KOPT-K1 (cell line): Measurements from ENCODE around the gene SMTNL2.
"Not testable (repeated sequence)": the region's sequence is repeated elsewhere in the genome, so short reads cannot be mapped to it uniquely, and the experiment has no call there.

Source experiments
- H3K27ac ChIP-seq: fragments of 200-600 bp; sonication (generic); 2 replicates; pipeline ENCODE4 v1.5.1; 2016; ENCODE audit warnings: antibody characterized with exemption, mild to moderate bottlenecking, low read depth, low read length; ENCODE audit not compliant: poor library complexity, severe bottlenecking
- H3K36me3 ChIP-seq: fragments of 200-600 bp; sonication (generic); 2 replicates; pipeline ENCODE4 v1.5.1; 2017; ENCODE audit warnings: antibody characterized with exemption, mild to moderate bottlenecking, low read length, moderate library complexity; ENCODE audit not compliant: insufficient read depth
- H3K9me3 ChIP-seq: fragments of 200-600 bp; sonication (generic); 2 replicates; pipeline ENCODE4 v1.5.1; 2017; ENCODE audit warnings: antibody characterized with exemption, low read length, mild to moderate bottlenecking; ENCODE audit not compliant: insufficient read depth, poor library complexity, severe bottlenecking

SMTNL2 gene

GRCh38 chr17:4633643-4634042 lies 49.3 kb downstream of the SMTNL2 start:
- Histone ChIP-seq H3K27ac (no peak overlapping the region), H3K36me3 (no peaks in the 10 kb centered on the region)

GRCh38 chr17:4634976-4635375 lies 50.6 kb downstream of the SMTNL2 start:
- H3K36me3 ChIP-seq, result no peaks in the 10 kb centered on the region
- no peak overlapping the region for H3K27ac ChIP-seq

More at GRCh38 chr17:4633643-4634042, 49.3 kb downstream of the SMTNL2 start:
- no peaks in the 10 kb centered on the region for H3K9me3 ChIP-seq

GRCh38 chr17:4635823-4636375 lies 51.6 kb downstream of the SMTNL2 start:
- H3K27ac ChIP-seq, result no peak overlapping the region
- H3K9me3 ChIP-seq, result no peaks in the 10 kb centered on the region
- H3K36me3 ChIP-seq, result no peaks in the 10 kb centered on the region

More at GRCh38 chr17:4634976-4635375, 50.6 kb downstream of the SMTNL2 start:
- H3K9me3 ChIP-seq, result no peaks in the 10 kb centered on the region

GRCh38 chr17:4636474-4637100 lies 52.3 kb downstream of the SMTNL2 start:
- Histone ChIP-seq H3K27ac (no peak overlapping the region), H3K9me3 (no peaks in the 10 kb centered on the region), H3K36me3 (no peaks in the 10 kb centered on the region)

GRCh38 chr17:4638766-4639165 lies 54.4 kb downstream of the SMTNL2 start:
- not testable (repeated sequence) for H3K9me3 ChIP-seq, H3K27ac ChIP-seq, H3K36me3 ChIP-seq

GRCh38 chr17:4639301-4640059 lies 55.2 kb downstream of the SMTNL2 start:
- H3K36me3 ChIP-seq, H3K9me3 ChIP-seq, H3K27ac ChIP-seq: not testable (repeated sequence)

GRCh38 chr17:4640569-4641188 lies 56.4 kb downstream of the SMTNL2 start:
- H3K27ac ChIP-seq, H3K9me3 ChIP-seq, H3K36me3 ChIP-seq: not testable (repeated sequence)

GRCh38 chr17:4641297-4642195 lies 57.2 kb downstream of the SMTNL2 start, which contains the start of gene ALOX15:
ALOX15 (minus strand) TSS chr17:4641678; CDS start chr17:4641651, 27 bp downstream.
- H3K27ac ChIP-seq, result no peak within 1 kb of the TSS
- H3K36me3 ChIP-seq, result no peaks in the 10 kb centered on the region
- H3K9me3 ChIP-seq, result no peaks in the 10 kb centered on the region

GRCh38 chr17:4642286-4642685 lies 58.0 kb downstream of the SMTNL2 start:
- Histone ChIP-seq H3K27ac (no peak overlapping the region), H3K9me3 (no peaks in the 10 kb centered on the region), H3K36me3 (no peaks in the 10 kb centered on the region)

DNA sequence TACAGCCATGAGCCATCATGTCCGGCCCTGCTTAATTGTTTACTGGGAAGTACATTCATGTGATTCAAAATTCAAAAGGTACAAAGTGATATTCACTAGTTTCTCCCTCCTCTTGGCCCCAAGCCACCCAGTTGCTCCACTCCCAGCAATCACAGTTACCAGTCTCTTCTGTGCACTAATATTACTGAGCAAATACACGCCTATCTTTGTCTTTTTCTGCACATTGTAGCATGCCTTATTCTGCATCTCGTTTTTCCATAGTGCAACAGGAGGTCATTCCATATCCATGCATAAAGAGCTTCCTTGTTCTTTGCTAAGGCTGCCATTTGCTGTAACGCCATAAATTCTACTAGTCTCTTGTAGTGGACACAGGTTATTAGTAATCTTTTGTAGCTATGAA lies 59.3 kb downstream of the SMTNL2 start:
- Histone ChIP-seq H3K9me3 (no peaks in the 10 kb centered on the region), H3K36me3 (no peaks in the 10 kb centered on the region), H3K27ac (no peak overlapping the region)

DNA sequence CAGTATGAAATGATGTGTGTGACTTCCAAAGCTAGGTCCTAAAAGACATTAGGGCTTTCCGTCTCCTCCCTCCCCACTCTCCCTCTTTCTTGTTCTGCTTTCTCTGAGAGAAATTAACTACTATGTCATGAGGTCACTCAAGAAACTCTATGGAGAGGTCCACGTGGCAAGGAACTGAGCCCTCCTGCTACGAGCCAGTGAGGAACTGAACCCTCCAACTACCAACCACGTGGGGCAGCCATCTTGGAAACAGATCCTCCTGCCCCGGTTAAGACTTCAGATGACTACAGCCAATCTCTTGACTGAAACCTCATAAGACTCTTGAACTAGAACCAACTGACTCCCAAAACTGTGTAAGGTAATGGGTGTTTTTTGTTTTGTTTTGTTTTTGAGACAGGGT lies 61.3 kb downstream of the SMTNL2 start:
- Histone ChIP-seq H3K9me3 (no peaks in the 10 kb centered on the region), H3K27ac (no peak overlapping the region), H3K36me3 (no peaks in the 10 kb centered on the region)

GRCh38 chr17:4648741-4649140 lies 64.4 kb downstream of the SMTNL2 start:
- Histone ChIP-seq H3K9me3 (no peaks in the 10 kb centered on the region), H3K36me3 (no peaks in the 10 kb centered on the region), H3K27ac (no peak overlapping the region)

GRCh38 chr17:4652997-4653396 lies 68.7 kb downstream of the SMTNL2 start:
- H3K27ac ChIP-seq, result no peak overlapping the region
- no peaks in the 10 kb centered on the region for H3K9me3 ChIP-seq
- H3K36me3 ChIP-seq, result no peaks in the 10 kb centered on the region

DNA sequence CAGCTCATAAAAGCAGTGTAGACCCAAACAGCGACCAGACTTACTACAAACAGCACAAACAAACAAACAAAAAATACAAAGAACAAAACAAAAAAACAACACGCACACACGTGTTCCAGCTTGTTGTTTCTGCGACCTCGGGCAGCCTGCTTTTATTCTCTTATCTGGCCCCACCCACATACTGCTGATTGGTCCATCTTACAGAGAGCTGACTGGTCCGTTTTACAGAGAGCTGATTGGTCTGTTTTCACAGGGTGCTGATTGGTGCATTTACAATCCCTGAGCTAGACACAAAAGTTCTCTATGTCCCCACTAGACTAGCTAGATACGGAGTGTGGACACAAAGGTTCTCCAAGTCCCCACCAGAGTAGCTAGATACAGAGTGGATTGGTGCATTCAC lies 71.6 kb downstream of the SMTNL2 start:
- not testable (repeated sequence) for H3K9me3 ChIP-seq, H3K27ac ChIP-seq, H3K36me3 ChIP-seq
